Uterus (tissue), 4 donors: Measurements from ENCODE around the gene RFX3. TPM values are rescaled to one million over a fixed set of nuclear protein-coding genes. Genes with fewer than 3 reads are reported as not detected.

Source experiments
- DNase-seq, 2 donors: peaks; one replicate each; pipeline ENCODE4 v3.0.0-alpha.2; 2019 to 2020
- H3K27ac ChIP-seq, 2 donors: fragments of 200-600 bp; sonication (generic); 1 replicate in 1 of 2; 2 replicates in 1 of 2; pipeline ENCODE4 v1.5.1; 2016 to 2018
- H3K27me3 ChIP-seq, 2 donors: fragments of 200-600 bp; sonication (generic); one replicate each; pipeline ENCODE4 v1.5.1; 2018 to 2019; ENCODE audit warnings: control low read depth in 1 of 2
- H3K36me3 ChIP-seq, 2 donors: fragments of 200-600 bp; sonication (generic); one replicate each; pipeline ENCODE4 v1.5.1; 2019; ENCODE audit warnings: control low read depth in 1 of 2
- H3K4me1 ChIP-seq, 2 donors: fragments of 200-600 bp; sonication (generic); one replicate each; pipeline ENCODE4 v1.5.1; 2018 to 2019; ENCODE audit warnings: control low read depth in 1 of 2
- H3K4me3 ChIP-seq, 2 donors: fragments of 200-600 bp; sonication (generic); 1 replicate in 1 of 2; 2 replicates in 1 of 2; pipeline ENCODE4 v1.5.1; 2018 to 2019; ENCODE audit warnings: mild to moderate bottlenecking in 1 of 2
- H3K9me3 ChIP-seq, 2 donors: fragments of 200-600 bp; sonication (generic); one replicate each; pipeline ENCODE4 v1.5.1; 2019; ENCODE audit warnings: control low read depth in 1 of 2
- POLR2A ChIP-seq, 2 donors: fragments of 450-650 bp; IDR thresholded peaks; one replicate each; pipeline ENCODE4 v1.6.1; 2016; ENCODE audit warnings: antibody characterized with exemption in 2 of 2, mild to moderate bottlenecking in 1 of 2, moderate library complexity in 1 of 2
- intact Hi-C: fragments of 100-400 bp; cut with DNase I; formaldehyde crosslinking; loops from one replicate; pipeline ENCODE4 v1.15.1; 2023; ENCODE audit warnings: low total_unique reads
- total RNA-seq, 4 donors: library from RNA; depleted of rRNA in 3 of 4; stranded (reverse); fragments of >200 nt in 3 of 4; gene quantifications; one replicate each; pipeline versions ENCODE4 v1.1.0 to v1.2.4, GENCODE V29; 2014 to 2023
- TF ChIP-seq, protein P1 (sequence below), 4 experiments: fragments of 200-600 bp in 2 of 4; fragments of 450-650 bp in 2 of 4; sonication (generic) in 2 of 4; IDR thresholded peaks; one replicate each; pipeline ENCODE4 v1.5.1; 2016 to 2019; ENCODE audit warnings: antibody characterized with exemption in 4 of 4, mild to moderate bottlenecking in 2 of 4, moderate library complexity in 1 of 4
- donor health status: DM: yes; HTN: yes; CAD: no.

Gene RFX3
- total RNA-seq, 4 donors from 2014 or later, result 8.5 to 43.3 (median 21.9) TPM

DNA sequence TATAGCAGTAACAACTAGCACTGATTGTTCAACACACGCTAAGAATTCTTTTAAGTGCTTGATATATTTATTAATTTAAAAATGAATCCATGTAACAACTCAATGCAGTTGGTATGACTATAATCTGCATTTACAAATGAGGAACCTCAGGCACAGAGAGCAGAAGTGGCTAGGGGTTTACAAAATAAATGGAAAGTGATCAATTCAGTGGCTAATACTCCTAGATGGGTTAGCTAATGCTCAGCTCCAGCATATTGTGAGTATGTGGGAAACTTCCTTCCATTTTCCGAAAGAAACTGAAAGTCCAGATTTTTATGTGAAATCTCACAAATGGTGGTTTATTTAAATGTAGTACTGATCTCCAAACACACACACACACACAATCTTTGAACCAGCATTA, 128.0 kb downstream of the RFX3 start:
- TF ChIP-seq POLR2A (IDR thresholded peaks at IDR 0.05), result no peak
- TF ChIP-seq, protein P1, sequence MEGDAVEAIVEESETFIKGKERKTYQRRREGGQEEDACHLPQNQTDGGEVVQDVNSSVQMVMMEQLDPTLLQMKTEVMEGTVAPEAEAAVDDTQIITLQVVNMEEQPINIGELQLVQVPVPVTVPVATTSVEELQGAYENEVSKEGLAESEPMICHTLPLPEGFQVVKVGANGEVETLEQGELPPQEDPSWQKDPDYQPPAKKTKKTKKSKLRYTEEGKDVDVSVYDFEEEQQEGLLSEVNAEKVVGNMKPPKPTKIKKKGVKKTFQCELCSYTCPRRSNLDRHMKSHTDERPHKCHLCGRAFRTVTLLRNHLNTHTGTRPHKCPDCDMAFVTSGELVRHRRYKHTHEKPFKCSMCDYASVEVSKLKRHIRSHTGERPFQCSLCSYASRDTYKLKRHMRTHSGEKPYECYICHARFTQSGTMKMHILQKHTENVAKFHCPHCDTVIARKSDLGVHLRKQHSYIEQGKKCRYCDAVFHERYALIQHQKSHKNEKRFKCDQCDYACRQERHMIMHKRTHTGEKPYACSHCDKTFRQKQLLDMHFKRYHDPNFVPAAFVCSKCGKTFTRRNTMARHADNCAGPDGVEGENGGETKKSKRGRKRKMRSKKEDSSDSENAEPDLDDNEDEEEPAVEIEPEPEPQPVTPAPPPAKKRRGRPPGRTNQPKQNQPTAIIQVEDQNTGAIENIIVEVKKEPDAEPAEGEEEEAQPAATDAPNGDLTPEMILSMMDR (IDR thresholded peaks at IDR 0.05), result no peak
- DNase-seq, result no peak
- H3K4me1 ChIP-seq, result no peaks in the 10 kb centered on the region
- no peaks in the 10 kb centered on the region for H3K27me3 ChIP-seq
- no peaks in the 10 kb centered on the region for H3K9me3 ChIP-seq
- H3K27ac ChIP-seq, result no peak overlapping the region
- H3K4me3 ChIP-seq, result no peak overlapping the region
- intact Hi-C loops, result no loop called here
- no peaks in the 10 kb centered on the region for H3K36me3 ChIP-seq

- no peaks in the 10 kb centered on the region for H3K4me1 ChIP-seq
Measured at GRCh38 chr9:3391414-3391813, 134.4 kb downstream of the RFX3 start.

DNA sequence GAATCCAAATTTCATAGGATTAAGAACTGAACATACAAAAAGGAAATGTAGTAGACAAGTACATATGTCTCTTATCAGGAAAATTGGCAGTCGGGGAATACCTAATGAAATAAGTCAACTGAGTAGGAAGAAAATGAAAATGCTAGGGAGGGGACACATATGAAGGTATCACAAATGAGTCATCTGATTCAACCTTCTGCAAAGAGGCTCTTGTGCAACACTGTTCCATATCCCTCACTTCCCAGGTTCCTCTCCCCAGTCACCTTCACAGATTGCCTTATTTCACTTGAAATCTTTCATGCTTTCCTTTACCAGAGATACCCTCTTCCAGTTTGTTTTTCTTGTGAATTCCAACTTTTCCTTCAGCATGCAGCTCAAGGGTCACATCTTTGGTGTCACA, 139.0 kb downstream of the RFX3 start:
- Histone ChIP-seq H3K4me1 (no peaks in the 10 kb centered on the region), H3K27ac (no peak overlapping the region), H3K36me3 (no peaks in the 10 kb centered on the region), H3K4me3 (no peak overlapping the region), H3K27me3 (no peaks in the 10 kb centered on the region), H3K9me3 (no peaks in the 10 kb centered on the region)
- no peak for DNase-seq
- TF ChIP-seq POLR2A (IDR thresholded peaks at IDR 0.05), result no peak
- TF ChIP-seq, protein P1 (IDR thresholded peaks at IDR 0.05), result no peak
- intact Hi-C loops, result no loop called here

More at GRCh38 chr9:3391414-3391813, 134.4 kb downstream of the RFX3 start:
- no peaks in the 10 kb centered on the region for H3K9me3 ChIP-seq
- intact Hi-C loops, result no loop called here
- no peak for DNase-seq
- no peaks in the 10 kb centered on the region for H3K36me3 ChIP-seq
- H3K27me3 ChIP-seq, result no peaks in the 10 kb centered on the region
- H3K27ac ChIP-seq, result no peak overlapping the region
- TF ChIP-seq, protein P1 (IDR thresholded peaks at IDR 0.05), result no peak
- no peak for TF ChIP-seq POLR2A (IDR thresholded peaks at IDR 0.05)
- H3K4me3 ChIP-seq, result no peak overlapping the region

DNA sequence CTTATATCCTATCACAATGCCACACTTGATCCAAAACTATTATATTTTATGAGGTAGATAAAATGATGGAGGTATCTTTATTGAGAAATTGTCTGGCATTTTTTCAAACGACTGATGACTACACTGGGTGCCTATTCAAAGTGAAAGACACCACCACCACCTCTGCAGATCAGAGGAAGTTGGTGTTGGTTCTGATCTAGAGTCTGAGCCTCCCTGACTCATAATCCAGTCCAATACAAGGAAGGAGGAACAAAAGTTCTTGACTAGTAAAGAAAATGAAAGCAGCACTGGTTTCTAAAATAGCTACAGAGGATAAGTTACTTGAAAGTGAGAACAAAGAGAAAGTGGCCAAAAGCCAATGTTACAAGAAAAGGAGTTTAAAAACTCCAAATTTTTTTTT, 139.9 kb downstream of the RFX3 start:
- no peak for TF ChIP-seq POLR2A (IDR thresholded peaks at IDR 0.05)
- TF ChIP-seq, protein P1 (IDR thresholded peaks at IDR 0.05), result no peak
- Histone ChIP-seq H3K4me3 (no peak overlapping the region), H3K27me3 (no peaks in the 10 kb centered on the region), H3K4me1 (no peaks in the 10 kb centered on the region), H3K9me3 (no peaks in the 10 kb centered on the region), H3K27ac (no peak overlapping the region), H3K36me3 (no peaks in the 10 kb centered on the region)
- DNase-seq, result no peak
- intact Hi-C loops, result no loop called here

DNA sequence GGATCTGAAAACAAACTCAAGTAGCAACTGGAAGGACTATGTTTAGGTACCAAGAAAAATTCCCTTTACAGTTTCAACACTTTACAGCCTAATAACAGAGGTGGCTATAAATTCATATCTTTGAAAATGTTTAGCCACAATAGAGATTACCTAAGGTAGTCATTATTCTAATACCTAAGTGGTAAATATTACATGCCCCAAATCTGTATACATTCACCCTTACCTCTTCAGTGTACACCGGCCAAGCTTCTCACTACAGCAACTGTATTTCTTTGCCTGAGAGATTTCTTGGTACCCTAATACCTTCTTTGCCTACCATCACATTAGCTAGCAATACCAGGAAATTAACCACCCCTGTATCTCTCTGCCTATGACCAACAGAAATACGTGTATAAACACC, 154.0 kb downstream of the RFX3 start:
- no peaks in the 10 kb centered on the region for H3K27me3 ChIP-seq
- intact Hi-C loops, result no loop called here
- H3K27ac ChIP-seq, result no peak overlapping the region
- no peaks in the 10 kb centered on the region for H3K36me3 ChIP-seq
- H3K4me1 ChIP-seq, result peaks cover 0 to 5% of the 10 kb centered on the region in 2 donors
- TF ChIP-seq POLR2A (IDR thresholded peaks at IDR 0.05), result no peak
- TF ChIP-seq, protein P1 (IDR thresholded peaks at IDR 0.05), result no peak
- no peak for DNase-seq
- H3K4me3 ChIP-seq, result no peak overlapping the region
- H3K9me3 ChIP-seq, result no peaks in the 10 kb centered on the region
